Measurements from ENCODE around the gene NSUN5. TPM values are rescaled to one million over a fixed set of nuclear protein-coding genes. Genes with fewer than 3 reads are reported as not detected.

NSUN5 gene
- total and polyA plus RNA-seq, 2 of the 8 experiments (the other 6 are each of a cell fraction or from before 2014, with no cell fraction given): 56.2 to 89.0 TPM

- TF ChIP-seq EP300 (IDR thresholded peaks at IDR 0.05; ENCODE audit: borderline replicate concordance in 1 of 2, low read depth in 2 of 2, low read length in 2 of 2) (no peak), KDM4A (IDR thresholded peaks at IDR 0.05; ENCODE audit: low read depth, low read length, severe bottlenecking) (no peak), SP4 (IDR thresholded peaks at IDR 0.05; ENCODE audit: low read length) (no peak), TCF12 (IDR thresholded peaks at IDR 0.05; ENCODE audit: low read depth, low read length) (no peak), CTBP2 (IDR thresholded peaks at IDR 0.05; ENCODE audit: borderline replicate concordance, insufficient read depth, insufficient read length, low read length) (no peak), SIRT6 (IDR thresholded peaks at IDR 0.05; ENCODE audit: low read length) (no peak)
Measured at GRCh38 chr7:73343671-73344380, 35.2 kb upstream of the NSUN5 start (continued).
